Measurements from ENCODE around the gene HTR2C.
"Not testable (repeated sequence)": the region's sequence is repeated elsewhere in the genome, so short reads cannot be mapped to it uniquely, and the experiment has no call there.

Gene HTR2C

GRCh38 chrX:114932550-114932949 lies 348.7 kb downstream of the HTR2C start:
- Histone ChIP-seq H3K4me3 (no peak overlapping the region), H3K27ac (no peak overlapping the region)

- H3K27ac ChIP-seq, H3K4me3 ChIP-seq: not testable (repeated sequence)
These were observed 349.4 kb downstream of the HTR2C start for GRCh38 chrX:114933291-114933690.

GRCh38 chrX:114937090-114937489 lies 353.2 kb downstream of the HTR2C start:
- H3K27ac ChIP-seq, H3K4me3 ChIP-seq: not testable (repeated sequence)

- no peak overlapping the region for H3K27ac ChIP-seq
- no peak overlapping the region for H3K4me3 ChIP-seq
These were observed 368.8 kb downstream of the HTR2C start for GRCh38 chrX:114952696-114953095.

Data from skin epidermis (tissue), 12 donors.